Lower leg skin (tissue), 4 donors: ENCODE measurements around the gene NREP. TPM values are rescaled to one million over a fixed set of nuclear protein-coding genes. Genes with fewer than 3 reads are reported as not detected.

Experiments used
- DNase-seq, 2 donors: peaks; one replicate each; pipeline ENCODE4 v3.0.0-alpha.2; 2019; ENCODE audit warnings: low spot score in 2 of 2
- H3K4me3 ChIP-seq: fragments of 200-600 bp; sonication (generic); 2 replicates; pipeline ENCODE4 v1.5.1; 2017; ENCODE audit warnings: mild to moderate bottlenecking, low read depth; ENCODE audit not compliant: poor library complexity, severe bottlenecking
- POLR2A ChIP-seq, 2 donors: fragments of 450-650 bp; IDR thresholded peaks; one replicate each; pipeline ENCODE4 v1.6.1; 2016 to 2017; ENCODE audit warnings: antibody characterized with exemption in 2 of 2, mild to moderate bottlenecking in 1 of 2, moderate library complexity in 1 of 2
- whole genome bisulfite sequencing, 2 donors: methylation state at CpG; one replicate each; pipeline ENCODE4 v1.1.5; 2018; 5-methylcytosine and 5-hydroxymethylcytosine counted together
- intact Hi-C: fragments of 100-400 bp; cut with DNase I; formaldehyde crosslinking; loops from one replicate; pipeline ENCODE4 v1.15.0; 2023; ENCODE audit warnings: low total_unique reads
- total RNA-seq, 4 donors: library from RNA; depleted of rRNA; stranded (reverse); fragments of >200 nt; gene quantifications; one replicate each; pipeline ENCODE4 v1.1.0, GENCODE V29; 2016
- TF ChIP-seq, protein P1 (sequence below), 3 donors: fragments of 450-650 bp; IDR thresholded peaks; one replicate each; pipeline ENCODE4 v1.5.1; 2016; ENCODE audit warnings: antibody characterized with exemption in 3 of 3, mild to moderate bottlenecking in 3 of 3, moderate library complexity in 2 of 3

NREP gene
- total RNA-seq, 4 donors from 2014 or later = 2.2 to 7.3 (median 2.4) TPM

DNA sequence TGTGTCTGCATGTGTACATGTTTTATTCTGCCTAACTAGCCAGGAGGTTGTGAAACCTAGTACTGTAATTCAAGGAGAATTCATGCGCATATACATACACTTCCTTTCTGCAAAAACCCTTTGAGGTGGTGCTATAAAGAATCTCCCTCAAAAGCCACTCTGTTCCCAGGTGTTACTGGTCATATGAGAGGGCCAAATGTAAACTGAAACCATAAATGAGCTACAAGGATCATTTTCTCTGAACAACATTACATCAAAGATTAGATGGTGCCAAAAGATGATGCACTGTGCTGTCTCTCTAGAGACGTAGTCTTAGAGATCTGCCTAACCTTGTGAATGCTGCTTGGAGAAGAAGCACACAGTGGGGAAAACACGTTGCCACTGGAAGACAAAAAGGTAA, 15.7 kb downstream of the NREP start:
- WGBS, 2 donors = 67 to 79% methylated on average over 3 of the region's 3 CpGs
- TF ChIP-seq, protein P1, sequence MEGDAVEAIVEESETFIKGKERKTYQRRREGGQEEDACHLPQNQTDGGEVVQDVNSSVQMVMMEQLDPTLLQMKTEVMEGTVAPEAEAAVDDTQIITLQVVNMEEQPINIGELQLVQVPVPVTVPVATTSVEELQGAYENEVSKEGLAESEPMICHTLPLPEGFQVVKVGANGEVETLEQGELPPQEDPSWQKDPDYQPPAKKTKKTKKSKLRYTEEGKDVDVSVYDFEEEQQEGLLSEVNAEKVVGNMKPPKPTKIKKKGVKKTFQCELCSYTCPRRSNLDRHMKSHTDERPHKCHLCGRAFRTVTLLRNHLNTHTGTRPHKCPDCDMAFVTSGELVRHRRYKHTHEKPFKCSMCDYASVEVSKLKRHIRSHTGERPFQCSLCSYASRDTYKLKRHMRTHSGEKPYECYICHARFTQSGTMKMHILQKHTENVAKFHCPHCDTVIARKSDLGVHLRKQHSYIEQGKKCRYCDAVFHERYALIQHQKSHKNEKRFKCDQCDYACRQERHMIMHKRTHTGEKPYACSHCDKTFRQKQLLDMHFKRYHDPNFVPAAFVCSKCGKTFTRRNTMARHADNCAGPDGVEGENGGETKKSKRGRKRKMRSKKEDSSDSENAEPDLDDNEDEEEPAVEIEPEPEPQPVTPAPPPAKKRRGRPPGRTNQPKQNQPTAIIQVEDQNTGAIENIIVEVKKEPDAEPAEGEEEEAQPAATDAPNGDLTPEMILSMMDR (IDR thresholded peaks at IDR 0.05) = no peak
- TF ChIP-seq POLR2A (IDR thresholded peaks at IDR 0.05) = no peak
- intact Hi-C loops = no loop called here
- H3K4me3 ChIP-seq = no peak overlapping the region
- DNase-seq = no peak

DNA sequence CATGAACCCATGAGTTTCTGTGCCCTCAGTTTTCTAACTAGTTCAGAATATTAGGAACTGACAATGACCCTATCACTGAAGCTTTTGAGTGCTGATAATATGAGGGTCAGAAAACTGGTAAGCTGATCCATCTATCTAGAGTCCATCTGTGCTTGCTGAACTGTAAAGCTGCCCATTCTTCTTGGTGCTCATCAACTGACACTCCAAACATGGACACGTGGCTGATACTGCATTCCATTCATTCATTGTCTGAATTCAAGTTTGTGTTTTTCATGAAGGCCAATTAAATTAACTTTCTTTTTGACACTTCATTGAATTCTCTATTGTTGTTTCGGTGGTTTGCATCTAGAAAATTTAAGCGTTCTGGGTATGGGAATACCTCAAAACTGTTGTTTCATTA, 17.6 kb downstream of the NREP start:
- 85 to 88% methylated on average over 3 of the region's 3 CpGs for WGBS, 2 donors
- TF ChIP-seq POLR2A (IDR thresholded peaks at IDR 0.05) = no peak
- TF ChIP-seq, protein P1 (IDR thresholded peaks at IDR 0.05) = no peak
- no peak for DNase-seq
- no peak overlapping the region for H3K4me3 ChIP-seq
- intact Hi-C loops = no loop called here

DNA sequence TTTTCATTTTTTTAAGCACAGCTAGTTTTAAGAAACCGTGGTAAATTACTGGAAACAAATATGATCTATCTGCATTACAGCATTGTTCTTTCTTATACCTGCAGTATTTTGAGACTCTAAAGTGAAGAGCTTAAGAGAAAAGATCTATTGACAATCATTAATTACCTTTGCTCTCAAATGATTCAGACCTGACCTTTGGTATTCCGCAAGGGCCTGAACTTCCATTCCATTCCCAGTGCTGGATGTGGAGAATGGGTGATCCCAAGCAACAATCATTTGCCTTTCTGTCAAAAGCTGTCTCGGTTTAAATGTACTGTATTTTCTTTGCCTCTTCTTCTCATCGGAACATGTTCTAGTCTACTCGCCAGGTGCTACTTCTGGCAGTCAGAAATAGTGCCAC, 18.9 kb downstream of the NREP start:
- no peak for DNase-seq
- TF ChIP-seq, protein P1 (IDR thresholded peaks at IDR 0.05) = no peak
- no peak for TF ChIP-seq POLR2A (IDR thresholded peaks at IDR 0.05)
- no peak overlapping the region for H3K4me3 ChIP-seq
- 79 to 81% methylated on average over 5 of the region's 5 CpGs for WGBS, 2 donors
- intact Hi-C loops = no loop called here

DNA sequence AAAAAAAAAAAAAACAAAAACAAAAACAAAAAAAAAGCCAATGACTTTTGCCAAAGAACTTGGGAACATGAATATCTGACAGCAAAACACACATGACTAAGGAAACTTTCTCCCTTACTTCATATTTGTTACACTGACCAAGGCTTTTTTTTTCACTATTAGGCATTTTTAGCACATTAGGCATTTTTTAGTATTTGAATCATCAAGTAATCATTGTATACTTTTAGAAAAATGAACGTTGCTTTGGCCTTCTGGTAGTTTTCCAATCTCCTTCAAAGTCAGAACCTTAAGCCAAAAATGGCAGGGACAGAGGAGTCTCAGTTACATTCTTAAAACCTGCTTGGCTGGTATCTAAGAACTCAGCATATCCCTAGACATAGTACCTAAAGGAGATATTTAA, 19.3 kb downstream of the NREP start:
- no peak for DNase-seq
- TF ChIP-seq POLR2A (IDR thresholded peaks at IDR 0.05) = no peak
- TF ChIP-seq, protein P1 (IDR thresholded peaks at IDR 0.05) = no peak
- H3K4me3 ChIP-seq = no peak overlapping the region
- 12 to 15% methylated on average over 1 of the region's 1 CpG for WGBS, 2 donors
- intact Hi-C loops = no loop called here

DNA sequence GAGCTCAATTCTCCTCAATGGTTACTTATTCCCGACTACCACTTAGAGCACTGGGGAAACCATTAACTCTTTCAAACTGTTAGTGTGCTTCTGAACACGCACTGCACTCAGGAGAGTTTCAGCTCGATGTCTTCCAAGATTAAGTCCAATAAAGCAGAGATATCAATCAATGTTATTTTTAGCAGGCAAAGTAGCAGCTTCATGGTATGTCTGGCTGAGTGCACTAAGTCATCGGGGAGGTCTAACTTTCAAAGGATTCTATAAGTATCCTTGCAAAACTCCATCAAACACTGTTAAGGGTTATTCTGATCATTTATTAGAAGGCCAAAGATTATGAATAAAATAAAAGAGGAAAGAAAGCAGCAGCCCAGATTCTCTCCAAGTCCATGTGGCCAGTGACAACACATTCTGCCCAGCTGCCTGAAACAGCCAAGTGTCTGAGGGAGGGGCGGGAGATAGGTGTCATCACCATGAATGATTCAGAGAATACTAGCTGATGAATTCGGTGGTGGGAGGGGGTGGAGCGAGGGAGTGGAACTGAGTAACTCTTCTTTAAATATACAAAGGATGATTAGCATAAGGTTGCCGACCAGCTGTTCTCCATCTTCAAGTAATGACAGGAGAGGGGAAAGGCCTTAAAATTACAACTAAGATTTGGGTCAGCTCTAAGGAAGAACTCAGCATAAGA, 21.3 kb downstream of the NREP start:
- DNase-seq = peak; percentile 49 to 87
- no peak for TF ChIP-seq POLR2A (IDR thresholded peaks at IDR 0.05)
- TF ChIP-seq, protein P1 (IDR thresholded peaks at IDR 0.05) = no peak
- intact Hi-C loops = no loop called here
- H3K4me3 ChIP-seq = no peak overlapping the region
- 36 to 45% methylated on average over 8 of the region's 8 CpGs for WGBS, 2 donors

DNA sequence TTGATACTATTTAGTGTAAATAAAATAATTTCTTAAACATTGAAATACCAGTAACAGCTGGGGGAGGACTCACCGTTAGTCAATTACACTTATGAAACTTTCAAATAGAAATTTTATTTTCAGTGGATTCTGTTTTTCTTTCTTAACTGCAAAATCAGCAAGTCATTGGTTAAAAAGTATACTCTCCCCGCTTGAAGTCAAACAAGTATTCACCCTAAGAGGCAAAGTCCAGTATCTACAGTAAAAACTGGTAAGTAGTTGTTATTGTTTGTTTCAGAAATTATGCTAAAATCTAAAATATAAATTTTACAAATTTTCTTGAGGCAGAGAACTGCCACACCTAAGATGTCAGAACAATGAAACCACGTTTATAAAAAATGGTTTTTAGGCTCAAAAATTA, 22.4 kb downstream of the NREP start:
- H3K4me3 ChIP-seq = no peak overlapping the region
- TF ChIP-seq, protein P1 (IDR thresholded peaks at IDR 0.05) = no peak
- TF ChIP-seq POLR2A (IDR thresholded peaks at IDR 0.05) = no peak
- intact Hi-C loops = no loop called here
- 86 to 88% methylated on average over 3 of the region's 3 CpGs for WGBS, 2 donors
- DNase-seq = no peak
